ENCODE data around the gene PSENEN.

PSENEN gene

GRCh38 chr19:35745328-35746086 lies at the start of gene PSENEN, which contains the start of gene U2AF1L4:
PSENEN (plus strand) TSS chr19:35745651; CDS start chr19:35745931, 280 bp downstream.
U2AF1L4 (minus strand) TSS chr19:35745418; CDS start chr19:35745391, 27 bp downstream.
- DNase-seq: peak; percentile 95

- DNase-seq: no peak
Measured at GRCh38 chr19:35695895-35696422, 49.5 kb upstream of the PSENEN start.

- DNase-seq: no peak
Measured at GRCh38 chr19:35696835-35697234, 48.6 kb upstream of the PSENEN start.

GRCh38 chr19:35702223-35703012 lies 43.0 kb upstream of the PSENEN start:
- peak; percentile 96 for DNase-seq

GRCh38 chr19:35703343-35703742 lies 42.1 kb upstream of the PSENEN start:
- DNase-seq: no peak

- DNase-seq: no peak
Measured at GRCh38 chr19:35704218-35704617, 41.2 kb upstream of the PSENEN start, which contains the start of gene ZBTB32. ZBTB32 (plus strand) TSS chr19:35704558; CDS start chr19:35714627, 10,069 bp downstream.

GRCh38 chr19:35708391-35708790 lies 37.1 kb upstream of the PSENEN start:
- DNase-seq: no peak

GRCh38 chr19:35710784-35711723 lies 34.4 kb upstream of the PSENEN start:
- DNase-seq: peak; percentile 70

GRCh38 chr19:35712567-35713505 lies 32.6 kb upstream of the PSENEN start:
- DNase-seq: peak; percentile 68

GRCh38 chr19:35713506-35713850 lies 32.0 kb upstream of the PSENEN start:
- no peak for DNase-seq

GRCh38 chr19:35713904-35714495 lies 31.5 kb upstream of the PSENEN start:
- no peak for DNase-seq

GRCh38 chr19:35714601-35715354 lies 30.7 kb upstream of the PSENEN start:
- no peak for DNase-seq

GRCh38 chr19:35715355-35715809 lies 30.1 kb upstream of the PSENEN start:
- no peak for DNase-seq

GRCh38 chr19:35715981-35716800 lies 29.3 kb upstream of the PSENEN start:
- DNase-seq: peak; percentile 25

- DNase-seq: peak; percentile 97
Measured at GRCh38 chr19:35716801-35717664, 28.4 kb upstream of the PSENEN start.

GRCh38 chr19:35717665-35718344 lies 27.6 kb upstream of the PSENEN start, which contains the start of gene KMT2B:
KMT2B (plus strand) TSS chr19:35718003; CDS start chr19:35718019, 16 bp downstream.
- DNase-seq: no peak

- DNase-seq: peak; percentile 60
Measured at GRCh38 chr19:35718345-35719041, 27.0 kb upstream of the PSENEN start.
